Lung (tissue), 12 donors: ENCODE measurements around the gene FBRSL1. TPM values are rescaled to one million over a fixed set of nuclear protein-coding genes. Genes with fewer than 3 reads are reported as not detected.

Source experiments
- ATAC-seq: fragments of 200-7000 bp; cut with Tn5 transposase; one replicate; pipeline ENCODE4 v1.9.1; 2020; ENCODE audit warnings: moderate number of reproducible peaks; ENCODE audit not compliant: insufficient read depth, low FRiP score
- DNase-seq, 3 donors: peaks; one replicate each; pipeline ENCODE4 v3.0.0-alpha.2; 2013 to 2017
- H3K27ac ChIP-seq, 2 donors: one replicate each; pipeline ENCODE4 v1.5.1; 2013; ENCODE audit warnings: mild to moderate bottlenecking in 2 of 2, moderate library complexity in 2 of 2, control low read depth in 1 of 2, inconsistent platforms in 1 of 2, low read depth in 1 of 2, low read length in 1 of 2
- H3K27me3 ChIP-seq, 3 donors: one replicate each; pipeline ENCODE4 v1.5.1; 2013; ENCODE audit warnings: low read length in 2 of 3; ENCODE audit not compliant: control insufficient read depth in 3 of 3, insufficient read depth in 3 of 3
- H3K36me3 ChIP-seq, 4 donors: one replicate each; pipeline ENCODE4 v1.5.1; 2013; ENCODE audit warnings: low read length in 4 of 4, mild to moderate bottlenecking in 1 of 4, moderate library complexity in 1 of 4; ENCODE audit not compliant: control insufficient read depth in 4 of 4, insufficient read depth in 4 of 4
- H3K4me1 ChIP-seq, 5 donors: one replicate each; pipeline ENCODE4 v1.5.1; 2013; ENCODE audit warnings: low read length in 5 of 5, mild to moderate bottlenecking in 2 of 5, moderate library complexity in 1 of 5; ENCODE audit not compliant: control insufficient read depth in 5 of 5, insufficient read depth in 5 of 5
- H3K4me3 ChIP-seq: one replicate; pipeline ENCODE4 v1.5.1; 2013; ENCODE audit warnings: mild to moderate bottlenecking, control low read depth, moderate library complexity
- H3K9ac ChIP-seq, 2 donors: one replicate each; pipeline ENCODE4 v1.5.1; 2013; ENCODE audit warnings: low read length in 2 of 2, control low read depth in 1 of 2; ENCODE audit not compliant: insufficient read depth in 1 of 2
- H3K9me3 ChIP-seq, 4 donors: one replicate each; pipeline ENCODE4 v1.5.1; 2013; ENCODE audit warnings: low read length in 3 of 4, mild to moderate bottlenecking in 1 of 4, moderate library complexity in 1 of 4; ENCODE audit not compliant: control insufficient read depth in 4 of 4, insufficient read depth in 3 of 4
- CTCF ChIP-seq: IDR thresholded peaks from 2 replicates; pipeline ENCODE4 v1.5.1; 2012; ENCODE audit warnings: mild to moderate bottlenecking; ENCODE audit errors: control extremely low read depth, extremely low read depth
- WGBS, 2 donors: extraction: QIAGEN DNeasy Blood & Tissue Kit; methylation state at CpG; one replicate each; pipeline ENCODE4 v1.1.7; 2013; 5-methylcytosine and 5-hydroxymethylcytosine counted together
- polyA plus RNA-seq, 2 donors: library from polyadenylated mRNA; stranded (reverse); fragments of 200-250 nt; gene quantifications; one replicate each; pipeline ENCODE4 v1.2.1, GENCODE V29; 2013
- total RNA-seq, 2 donors: library from RNA; depleted of rRNA in 1 of 2; stranded (reverse); fragments of >200 nt in 1 of 2; gene quantifications; one replicate each; pipeline ENCODE4 v1.2.1, GENCODE V29; 2014 to 2021
- donor health status: control.
- donor health status: control.
- donor health status: Bipolar disorder and iron deficiency.
- donor health status: healthy.
- donor health status: DM: yes; HTN: yes; CAD: no.

The FBRSL1 gene
- total and polyA plus RNA-seq, 4 donors = 10.6 to 56.9 (median 22.3) TPM

DNA sequence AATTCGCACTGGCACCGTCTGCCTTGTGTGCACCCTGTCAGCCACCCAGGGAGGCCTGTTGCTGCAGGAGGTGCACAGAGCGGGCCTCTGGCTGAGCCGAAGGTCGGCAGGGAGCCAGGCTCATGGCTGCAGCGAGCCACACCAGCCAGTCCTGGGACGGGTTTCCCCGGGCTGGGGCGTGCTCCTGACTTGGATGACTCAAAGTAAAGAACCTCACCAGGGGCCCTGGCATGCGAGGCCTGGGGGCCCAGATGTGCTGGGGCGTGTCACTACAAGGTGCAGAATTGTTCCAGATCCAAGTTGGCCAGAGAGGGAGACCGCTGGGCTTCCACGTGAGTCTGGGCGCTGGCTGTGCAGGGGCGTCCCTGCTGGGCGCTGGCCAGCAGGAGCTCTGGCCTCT, 34.5 kb downstream of the FBRSL1 start:
- no peak for DNase-seq
- H3K4me1 ChIP-seq = peaks cover 0 to 17% (median 6%) of the 10 kb centered on the region in 5 donors
- 84 to 90% methylated on average over 16 of the region's 16 CpGs for WGBS, 2 donors

GRCh38 chr12:132525011-132525832, 35.3 kb downstream of the FBRSL1 start:
- no peak overlapping the region for H3K4me3 ChIP-seq
- DNase-seq (no peak), ATAC-seq (no peak)
- no peaks in the 10 kb centered on the region for H3K27me3 ChIP-seq
- no peak for TF ChIP-seq CTCF
- H3K27ac ChIP-seq = no peak overlapping the region
- no peaks in the 10 kb centered on the region for H3K9me3 ChIP-seq
- H3K36me3 ChIP-seq = peaks cover 0 to 16% (median 0%) of the 10 kb centered on the region in 4 donors
- WGBS, 2 donors = 96 to 98% methylated on average over 43 of the region's 43 CpGs
- peaks cover 0 to 17% (median 6%) of the 10 kb centered on the region in 5 donors for H3K4me1 ChIP-seq
- no peak overlapping the region for H3K9ac ChIP-seq

More for the DNA sequence above, 34.5 kb downstream of the FBRSL1 start:
- peaks cover 0 to 11% (median 0%) of the 10 kb centered on the region in 4 donors for H3K36me3 ChIP-seq
- no peak for TF ChIP-seq CTCF
- no peak overlapping the region for H3K9ac ChIP-seq
- no peaks in the 10 kb centered on the region for H3K27me3 ChIP-seq
- no peak overlapping the region for H3K27ac ChIP-seq
- H3K4me3 ChIP-seq = no peak overlapping the region
- no peaks in the 10 kb centered on the region for H3K9me3 ChIP-seq
- ATAC-seq = no peak

GRCh38 chr12:132525833-132526455, 36.0 kb downstream of the FBRSL1 start:
- no peak overlapping the region for H3K27ac ChIP-seq
- peaks cover 0 to 10% (median 6%) of the 10 kb centered on the region in 5 donors for H3K4me1 ChIP-seq
- no peaks in the 10 kb centered on the region for H3K27me3 ChIP-seq
- no peak overlapping the region for H3K4me3 ChIP-seq
- WGBS, 2 donors = 93 to 96% methylated on average over 28 of the region's 28 CpGs
- ATAC-seq (no peak), DNase-seq (no peak)
- no peak overlapping the region for H3K9ac ChIP-seq
- no peaks in the 10 kb centered on the region for H3K9me3 ChIP-seq
- no peak for TF ChIP-seq CTCF
- peaks cover 0 to 16% (median 0%) of the 10 kb centered on the region in 4 donors for H3K36me3 ChIP-seq
